ENCODE measurements around the gene INTS13. TPM values are rescaled to one million over a fixed set of nuclear protein-coding genes. Genes with fewer than 3 reads are reported as not detected.

INTS13 gene
- total and polyA plus RNA-seq, 2 experiments from 2014 or later = 18.9 to 21.0 TPM

- H3K4me3 ChIP-seq = no peak overlapping the region
- H3K27me3 ChIP-seq = no peaks in the 10 kb centered on the region
- H3K9me3 ChIP-seq (ENCODE audit: low read depth) = no peaks in the 10 kb centered on the region
Measured at GRCh38 chr12:26891704-26892103, 46.1 kb downstream of the INTS13 start.

GRCh38 chr12:26890784-26891183, 47.0 kb downstream of the INTS13 start:
- DNase-seq (ENCODE audit: low read depth in 1 of 2, low spot score in 1 of 2) = no peak
- H3K27me3 ChIP-seq = no peaks in the 10 kb centered on the region
- no peaks in the 10 kb centered on the region for H3K36me3 ChIP-seq
- peaks cover 7% of the 10 kb centered on the region for H3K4me1 ChIP-seq (ENCODE audit: low read depth)
- H3K27ac ChIP-seq = no peak overlapping the region
- no peaks in the 10 kb centered on the region for H3K9me3 ChIP-seq (ENCODE audit: low read depth)
- TF ChIP-seq CTCF (IDR thresholded peaks at IDR 0.05; ENCODE audit: low read depth, low read length) = no peak
- no peak overlapping the region for H3K4me3 ChIP-seq

More at GRCh38 chr12:26891704-26892103, 46.1 kb downstream of the INTS13 start:
- Histone ChIP-seq H3K27ac (no peak overlapping the region), H3K36me3 (no peaks in the 10 kb centered on the region), H3K4me1 (ENCODE audit: low read depth) (peaks cover 7% of the 10 kb centered on the region)
- no peak for TF ChIP-seq CTCF (IDR thresholded peaks at IDR 0.05; ENCODE audit: low read depth, low read length)
- DNase-seq (ENCODE audit: low read depth in 1 of 2, low spot score in 1 of 2) = no peak

GRCh38 chr12:26884765-26885576, 52.8 kb downstream of the INTS13 start:
- Histone ChIP-seq H3K36me3 (no peaks in the 10 kb centered on the region), H3K27ac (no peak overlapping the region), H3K27me3 (no peaks in the 10 kb centered on the region), H3K4me3 (no peak overlapping the region), H3K4me1 (ENCODE audit: low read depth) (no peaks in the 10 kb centered on the region), H3K9me3 (ENCODE audit: low read depth) (no peaks in the 10 kb centered on the region)
- peak; percentile 93 for TF ChIP-seq CTCF (IDR thresholded peaks at IDR 0.05; ENCODE audit: low read depth, low read length)
- DNase-seq (ENCODE audit: low read depth in 1 of 2, low spot score in 1 of 2) = peak; percentile 83 to 89

GRCh38 chr12:26880625-26881024, 57.2 kb downstream of the INTS13 start:
- Histone ChIP-seq H3K9me3 (ENCODE audit: low read depth) (no peaks in the 10 kb centered on the region), H3K4me1 (ENCODE audit: low read depth) (no peaks in the 10 kb centered on the region), H3K36me3 (no peaks in the 10 kb centered on the region), H3K27ac (no peak overlapping the region), H3K4me3 (no peak overlapping the region), H3K27me3 (no peaks in the 10 kb centered on the region)
- no peak for DNase-seq (ENCODE audit: low read depth in 1 of 2, low spot score in 1 of 2)
- TF ChIP-seq CTCF (IDR thresholded peaks at IDR 0.05; ENCODE audit: low read depth, low read length) = no peak

- Histone ChIP-seq H3K27me3 (no peaks in the 10 kb centered on the region), H3K27ac (no peak overlapping the region), H3K4me1 (ENCODE audit: low read depth) (no peaks in the 10 kb centered on the region), H3K4me3 (no peak overlapping the region), H3K9me3 (ENCODE audit: low read depth) (no peaks in the 10 kb centered on the region), H3K36me3 (no peaks in the 10 kb centered on the region)
- TF ChIP-seq CTCF (IDR thresholded peaks at IDR 0.05; ENCODE audit: low read depth, low read length) = no peak
- peak in 1 of 2 donors; percentile 49 for DNase-seq (ENCODE audit: low read depth in 1 of 2, low spot score in 1 of 2)
Measured at GRCh38 chr12:26878661-26879119, 59.1 kb downstream of the INTS13 start.

Data from cardiac muscle cell (in vitro differentiated cells and primary cell).